NCI-H128 (cell line): ENCODE data around the gene DOLK.

Source experiments
- DNase-seq: peaks from one replicate; lab custom pipeline; 2025; ENCODE audit not compliant: unreplicated experiment; lab: John Stamatoyannopoulos, UW

Gene DOLK

DNA sequence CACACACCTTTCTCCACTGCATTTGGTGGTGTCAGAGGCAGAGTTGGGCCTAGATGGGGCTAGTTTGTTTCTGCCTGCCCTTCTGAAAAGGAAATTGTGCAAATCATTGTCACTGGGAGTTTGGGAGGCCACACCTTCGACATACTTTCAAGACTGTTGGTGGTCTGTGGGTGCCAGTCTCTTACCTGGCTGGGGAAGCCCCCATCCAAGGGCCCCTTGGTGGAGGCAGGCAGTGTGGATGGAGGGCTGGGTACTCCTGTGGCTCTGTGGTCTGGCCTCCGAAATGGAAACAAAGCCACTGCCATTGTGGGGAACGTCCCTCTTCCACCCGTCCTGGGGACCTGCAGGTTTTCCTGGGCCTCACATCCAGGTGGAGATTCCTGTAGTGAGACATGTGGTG lies 37.5 kb downstream of the DOLK start:
- DNase-seq = no peak

GRCh38 chr9:128908372-128908771 lies 39.0 kb downstream of the DOLK start:
- DNase-seq = no peak

GRCh38 chr9:128906741-128907140 lies 40.7 kb downstream of the DOLK start:
- no peak for DNase-seq

GRCh38 chr9:128905964-128906363 lies 41.4 kb downstream of the DOLK start:
- DNase-seq = no peak

- no peak for DNase-seq
Observed at GRCh38 chr9:128903871-128904620, 43.4 kb downstream of the DOLK start.

- no peak for DNase-seq
Observed at GRCh38 chr9:128903079-128903461, 44.3 kb downstream of the DOLK start.

DNA sequence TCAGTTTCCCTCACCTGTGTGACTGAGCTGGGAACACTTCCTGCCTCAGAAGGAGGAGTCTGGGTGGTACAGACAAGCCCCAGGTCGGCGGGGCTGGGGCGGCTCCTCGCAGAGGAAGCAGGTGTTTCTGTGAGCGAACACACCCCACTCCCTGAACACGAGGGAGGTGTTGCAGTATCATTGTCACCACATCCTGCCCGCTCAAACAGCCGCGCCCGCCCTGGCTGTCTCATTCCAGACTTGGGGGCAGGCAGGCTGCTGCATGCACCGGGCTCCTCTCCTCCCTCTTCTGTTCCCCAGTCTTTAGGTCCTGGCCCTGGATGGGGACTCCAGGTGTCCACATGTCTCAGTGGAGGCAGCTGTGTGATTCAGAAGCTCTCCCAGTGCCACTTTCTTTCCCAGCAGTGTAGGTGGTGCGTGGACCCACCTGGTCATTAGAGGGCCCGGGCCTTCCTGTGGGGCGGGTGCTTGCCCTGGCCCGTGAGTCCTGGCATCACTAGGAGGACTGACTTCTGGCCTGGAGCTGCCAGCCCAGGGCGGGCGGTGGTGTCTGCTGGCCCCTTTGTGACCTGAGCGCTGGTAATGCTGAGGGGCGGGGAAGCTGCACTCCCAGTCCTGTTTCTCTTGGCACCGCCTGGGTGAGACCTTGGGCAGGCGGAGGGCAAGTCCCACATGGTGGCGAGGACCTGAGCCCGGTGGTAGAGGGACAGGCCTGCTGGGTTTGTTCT lies 44.9 kb downstream of the DOLK start:
- no peak for DNase-seq

GRCh38 chr9:128901822-128902221 lies 45.6 kb downstream of the DOLK start:
- DNase-seq = no peak

- DNase-seq = no peak
Observed at GRCh38 chr9:128901379-128901778, 46.0 kb downstream of the DOLK start.

- no peak for DNase-seq
Observed at GRCh38 chr9:128899566-128900322, 47.7 kb downstream of the DOLK start.

- no peak for DNase-seq
Observed at GRCh38 chr9:128898845-128899565, 48.4 kb downstream of the DOLK start.

DNA sequence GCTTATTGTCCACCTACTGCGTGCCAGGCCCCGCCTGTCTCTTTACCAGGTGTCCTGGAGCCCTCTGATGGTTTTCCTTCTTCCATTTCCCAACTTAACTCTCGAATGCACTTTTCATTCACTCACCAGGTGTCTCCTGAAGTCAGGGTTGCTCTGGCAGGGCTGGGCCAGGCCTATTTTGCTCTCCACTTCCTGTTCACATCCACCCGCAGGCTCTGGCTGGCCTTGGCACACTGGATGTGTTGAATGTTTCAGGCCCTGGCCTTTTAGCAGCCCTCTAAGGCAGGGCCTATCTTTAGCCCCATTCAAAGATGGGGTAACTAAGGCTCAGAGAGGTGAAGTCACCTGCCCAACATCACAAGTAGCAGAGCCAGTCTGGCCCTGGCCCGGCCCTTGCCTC lies 49.0 kb downstream of the DOLK start:
- DNase-seq = no peak

DNA sequence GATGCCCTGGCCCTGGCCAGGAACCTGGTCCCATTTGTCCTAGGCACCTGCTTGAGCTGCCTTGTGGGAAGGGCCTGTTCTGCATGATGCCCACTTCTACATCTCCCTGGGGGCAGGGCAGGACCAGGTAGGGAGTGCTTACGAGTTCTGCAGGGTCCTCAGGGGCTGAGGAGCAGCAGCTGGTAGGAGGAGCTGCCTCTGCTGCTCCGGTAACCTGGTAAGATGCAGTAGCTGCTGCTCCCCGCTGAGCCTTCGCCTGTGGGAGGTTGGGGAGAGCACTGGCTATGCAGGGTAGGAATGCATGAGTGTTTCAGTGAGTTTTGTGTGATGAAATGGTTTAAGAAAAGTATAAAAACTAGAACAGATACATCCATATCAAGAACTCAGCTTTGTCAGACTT lies 51.8 kb downstream of the DOLK start:
- no peak for DNase-seq
